Epithelial cell of esophagus (primary cell): Measurements from ENCODE around the gene ZNF385D.

Experiments used
- DNase-seq: peaks from one replicate; pipeline ENCODE4 v3.0.0; 2010; ENCODE audit warnings: low read depth
- H3K4me3 ChIP-seq: 2 replicates; pipeline ENCODE4 v1.5.1; 2011; ENCODE audit warnings: mild to moderate bottlenecking, low read length, control low read depth
- TF ChIP-seq, protein P1 (sequence below): IDR thresholded peaks from 2 replicates; pipeline ENCODE4 v1.5.1; 2011; ENCODE audit warnings: low read depth, mild to moderate bottlenecking, low read length, control low read depth, inconsistent platforms; ENCODE audit not compliant: insufficient read depth; ENCODE audit errors: missing control alignments

ZNF385D gene

DNA sequence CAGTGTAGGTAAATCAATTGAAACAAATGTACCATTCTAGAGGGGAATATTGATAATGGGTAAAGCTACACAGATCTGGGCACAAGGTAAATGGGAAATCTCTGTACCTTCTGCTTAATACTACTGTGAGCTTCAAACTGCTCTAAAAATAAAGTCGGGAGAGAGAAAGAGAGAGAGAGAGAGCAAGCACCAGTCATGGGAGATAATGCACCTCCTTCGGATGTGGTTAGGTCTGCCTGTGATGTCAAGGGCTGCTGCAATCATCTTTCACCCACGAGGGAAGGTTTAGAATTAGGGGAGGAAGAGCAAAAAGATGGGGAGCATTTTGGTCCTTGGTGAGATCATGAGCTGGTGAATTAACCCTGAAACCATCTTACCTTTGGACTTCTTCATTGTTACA is 219.1 kb downstream of the ZNF385D start:
- TF ChIP-seq, protein P1, sequence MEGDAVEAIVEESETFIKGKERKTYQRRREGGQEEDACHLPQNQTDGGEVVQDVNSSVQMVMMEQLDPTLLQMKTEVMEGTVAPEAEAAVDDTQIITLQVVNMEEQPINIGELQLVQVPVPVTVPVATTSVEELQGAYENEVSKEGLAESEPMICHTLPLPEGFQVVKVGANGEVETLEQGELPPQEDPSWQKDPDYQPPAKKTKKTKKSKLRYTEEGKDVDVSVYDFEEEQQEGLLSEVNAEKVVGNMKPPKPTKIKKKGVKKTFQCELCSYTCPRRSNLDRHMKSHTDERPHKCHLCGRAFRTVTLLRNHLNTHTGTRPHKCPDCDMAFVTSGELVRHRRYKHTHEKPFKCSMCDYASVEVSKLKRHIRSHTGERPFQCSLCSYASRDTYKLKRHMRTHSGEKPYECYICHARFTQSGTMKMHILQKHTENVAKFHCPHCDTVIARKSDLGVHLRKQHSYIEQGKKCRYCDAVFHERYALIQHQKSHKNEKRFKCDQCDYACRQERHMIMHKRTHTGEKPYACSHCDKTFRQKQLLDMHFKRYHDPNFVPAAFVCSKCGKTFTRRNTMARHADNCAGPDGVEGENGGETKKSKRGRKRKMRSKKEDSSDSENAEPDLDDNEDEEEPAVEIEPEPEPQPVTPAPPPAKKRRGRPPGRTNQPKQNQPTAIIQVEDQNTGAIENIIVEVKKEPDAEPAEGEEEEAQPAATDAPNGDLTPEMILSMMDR = no peak
- no peak overlapping the region for H3K4me3 ChIP-seq
- no peak for DNase-seq

DNA sequence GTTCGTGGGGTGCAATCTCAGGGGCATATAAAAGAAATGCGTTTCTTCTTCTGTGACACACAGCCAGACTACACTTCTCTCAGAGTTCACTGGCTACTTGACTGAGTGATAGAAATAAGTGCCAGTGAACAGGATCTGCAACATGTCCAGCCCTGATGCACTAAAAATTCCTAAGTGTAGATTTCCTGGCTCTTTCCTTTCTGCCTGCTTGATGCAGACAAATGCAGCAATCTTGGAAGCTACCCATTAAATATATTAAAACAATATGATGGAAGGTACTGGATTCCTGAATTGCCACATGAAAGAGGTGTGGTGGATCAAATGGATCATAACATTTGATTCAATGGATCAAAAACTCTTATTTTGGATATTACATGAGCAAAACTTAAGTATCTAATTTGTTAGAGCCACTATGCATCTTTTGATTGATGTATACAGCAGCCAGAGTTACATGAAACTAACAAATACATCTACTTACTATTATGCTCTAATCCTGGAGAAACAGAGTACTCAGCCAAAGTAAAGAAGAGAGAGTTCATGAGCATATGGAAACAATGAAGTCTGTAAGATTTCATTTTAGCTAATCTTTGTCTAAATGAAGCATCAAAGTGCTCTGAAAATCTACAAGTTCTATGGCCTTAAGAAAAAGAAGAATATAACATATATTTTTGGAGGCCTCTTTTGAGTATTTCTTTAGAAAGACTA is 222.6 kb downstream of the ZNF385D start:
- H3K4me3 ChIP-seq = no peak overlapping the region
- no peak for DNase-seq
- TF ChIP-seq, protein P1 = no peak

DNA sequence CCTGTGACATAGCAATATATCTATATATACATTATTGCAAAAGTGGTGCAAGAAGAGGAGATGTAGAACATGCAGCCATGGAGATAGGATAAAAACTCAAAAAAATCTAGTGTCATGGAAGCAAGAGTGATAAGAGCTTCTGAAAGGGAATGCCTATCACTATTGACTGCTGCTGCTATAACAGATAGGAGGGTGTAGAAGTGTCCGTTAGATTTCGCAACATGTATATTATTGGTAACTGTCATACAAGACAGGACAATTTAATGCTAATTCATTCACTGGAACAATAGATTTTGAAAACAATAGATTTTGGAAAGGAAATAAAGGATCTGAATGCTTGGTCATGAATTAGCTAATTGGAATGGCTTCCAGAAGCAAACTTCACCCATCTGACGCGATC is 224.5 kb downstream of the ZNF385D start:
- no peak for DNase-seq
- H3K4me3 ChIP-seq = no peak overlapping the region
- TF ChIP-seq, protein P1 = no peak

DNA sequence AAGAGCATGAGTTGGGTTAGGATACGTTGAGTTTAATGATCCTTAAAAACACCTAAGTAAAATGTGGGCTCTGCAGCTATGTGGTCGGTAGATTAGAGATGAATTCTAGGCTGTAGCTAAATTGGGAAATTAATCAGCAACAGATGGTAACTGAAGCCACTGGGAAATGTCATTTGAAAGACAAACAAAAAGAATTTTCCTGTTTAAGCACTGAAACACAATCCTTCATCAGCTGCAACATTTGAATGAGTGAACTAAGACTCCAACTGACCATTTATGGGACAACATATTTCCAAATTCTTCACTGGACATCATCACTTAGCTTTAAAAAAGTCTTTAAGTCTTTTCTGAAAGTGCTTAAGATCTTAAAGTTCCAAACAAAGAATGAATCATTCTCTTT is 226.9 kb downstream of the ZNF385D start:
- DNase-seq = no peak
- TF ChIP-seq, protein P1 = no peak
- H3K4me3 ChIP-seq = no peak overlapping the region

DNA sequence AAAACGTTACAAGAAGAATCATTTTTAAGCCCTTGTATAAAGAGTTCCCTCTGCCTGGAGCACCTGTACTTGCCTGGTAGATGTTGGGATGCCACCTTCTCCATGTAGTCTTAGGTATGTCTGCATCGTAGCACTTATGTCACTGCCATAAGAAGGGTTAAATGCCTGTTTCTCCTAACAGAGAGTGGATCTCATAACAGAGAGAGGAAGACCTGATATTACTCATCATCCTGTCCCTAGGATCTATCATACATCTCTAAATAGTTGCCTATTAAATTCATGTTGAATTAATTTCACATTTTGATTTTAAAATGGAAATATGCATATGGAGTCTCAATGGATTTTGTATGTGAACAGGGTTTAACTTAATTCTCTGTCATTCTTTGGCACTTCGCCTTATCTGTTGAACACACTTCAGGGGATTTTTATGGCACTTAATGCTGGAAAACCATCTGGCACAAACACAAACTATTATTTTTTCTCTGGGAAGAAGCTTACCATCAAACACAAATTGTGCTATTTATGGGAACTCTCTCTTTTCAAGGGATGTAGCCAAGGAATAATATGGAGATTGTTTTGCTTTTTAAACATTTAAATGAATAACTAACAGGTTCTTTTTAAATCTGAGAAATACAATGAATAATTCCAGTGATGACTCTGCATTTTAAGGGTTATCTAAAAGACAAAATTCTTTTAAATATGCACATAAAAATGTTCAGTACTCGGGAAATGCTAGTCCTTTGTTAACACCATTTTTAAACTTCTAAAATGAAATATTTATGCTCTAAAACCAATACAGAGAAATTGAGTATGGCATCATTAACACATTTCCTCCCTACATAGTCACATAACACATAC is 230.7 kb downstream of the ZNF385D start:
- no peak overlapping the region for H3K4me3 ChIP-seq
- TF ChIP-seq, protein P1 = no peak
- no peak for DNase-seq

DNA sequence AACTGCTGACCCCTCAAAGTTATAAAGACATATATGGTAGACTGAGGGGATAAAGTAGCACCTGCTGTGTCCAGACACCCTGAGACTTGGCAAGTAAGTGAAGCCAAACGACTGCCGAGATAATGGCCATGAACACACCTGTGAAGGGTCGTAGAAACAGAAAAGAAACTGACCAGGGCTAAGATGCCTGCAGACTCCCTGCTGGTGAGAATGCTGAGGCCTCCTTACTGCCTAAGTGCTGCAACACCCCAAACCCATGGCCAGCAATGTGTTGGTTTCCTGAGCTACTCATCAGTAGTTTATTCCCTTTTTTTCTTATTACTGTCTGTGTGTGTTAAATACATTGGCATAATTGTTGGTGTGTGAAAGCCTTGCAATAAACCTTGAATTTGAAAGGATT is 233.8 kb downstream of the ZNF385D start:
- DNase-seq = no peak
- TF ChIP-seq, protein P1 = no peak
- H3K4me3 ChIP-seq = no peak overlapping the region
